ENCODE results near the gene PPP6R3. TPM values are rescaled to one million over a fixed set of nuclear protein-coding genes. Genes with fewer than 3 reads are reported as not detected.

The PPP6R3 gene
- total RNA-seq, 1 experiment from 2014 or later = 171 TPM

DNA sequence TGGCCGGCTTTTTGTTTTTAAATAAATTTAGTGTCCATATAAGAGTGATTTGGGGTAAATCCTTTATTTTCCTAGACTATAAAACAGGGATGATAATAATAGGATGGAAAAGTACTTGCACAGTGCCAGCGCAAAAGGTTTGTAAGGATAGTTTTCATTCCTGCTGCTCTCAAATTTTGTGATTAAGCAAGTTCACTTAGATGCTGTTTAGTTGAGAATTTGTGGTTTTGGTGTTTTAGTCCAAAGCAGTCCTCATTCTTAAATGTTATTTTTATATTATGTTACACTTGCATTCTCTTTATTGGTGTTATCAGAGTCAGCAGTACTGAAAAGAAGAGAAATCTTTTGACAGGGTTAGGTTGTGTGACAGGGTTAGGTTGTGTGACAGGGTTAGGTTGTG lies 47.9 kb downstream of the PPP6R3 start:
- intact Hi-C loops (cut with micrococcal nuclease) = no loop called here
- no peaks in the 10 kb centered on the region for H3K9me2 ChIP-seq (replicated peaks; ENCODE audit: low read length)
- peaks cover 12% of the 10 kb centered on the region; the same call in 1 of the 2 replicates for H3K36me3 ChIP-seq (ENCODE audit: low read depth, low read length)
- POLR2A ChIA-PET (ENCODE audit: unreplicated experiment) = no interaction called here
- ATAC-seq (no peak), DNase-seq (no peak)
- H3K4me2 ChIP-seq (ENCODE audit: low read length) = no peak overlapping the region
- peaks cover 57% of the 10 kb centered on the region for H4K20me1 ChIP-seq (ENCODE audit: low read length)
- no peaks in the 10 kb centered on the region for H3K9me3 ChIP-seq (ENCODE audit: low read length)
- H3K27ac ChIP-seq (ENCODE audit: low read length) = no peak overlapping the region
- CTCF ChIA-PET = no interaction called here
- TF ChIP-seq, protein P1, sequence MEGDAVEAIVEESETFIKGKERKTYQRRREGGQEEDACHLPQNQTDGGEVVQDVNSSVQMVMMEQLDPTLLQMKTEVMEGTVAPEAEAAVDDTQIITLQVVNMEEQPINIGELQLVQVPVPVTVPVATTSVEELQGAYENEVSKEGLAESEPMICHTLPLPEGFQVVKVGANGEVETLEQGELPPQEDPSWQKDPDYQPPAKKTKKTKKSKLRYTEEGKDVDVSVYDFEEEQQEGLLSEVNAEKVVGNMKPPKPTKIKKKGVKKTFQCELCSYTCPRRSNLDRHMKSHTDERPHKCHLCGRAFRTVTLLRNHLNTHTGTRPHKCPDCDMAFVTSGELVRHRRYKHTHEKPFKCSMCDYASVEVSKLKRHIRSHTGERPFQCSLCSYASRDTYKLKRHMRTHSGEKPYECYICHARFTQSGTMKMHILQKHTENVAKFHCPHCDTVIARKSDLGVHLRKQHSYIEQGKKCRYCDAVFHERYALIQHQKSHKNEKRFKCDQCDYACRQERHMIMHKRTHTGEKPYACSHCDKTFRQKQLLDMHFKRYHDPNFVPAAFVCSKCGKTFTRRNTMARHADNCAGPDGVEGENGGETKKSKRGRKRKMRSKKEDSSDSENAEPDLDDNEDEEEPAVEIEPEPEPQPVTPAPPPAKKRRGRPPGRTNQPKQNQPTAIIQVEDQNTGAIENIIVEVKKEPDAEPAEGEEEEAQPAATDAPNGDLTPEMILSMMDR (conservative IDR thresholded peaks at IDR 0.05; ENCODE audit: low read depth, low read length) = no peak
- TF ChIP-seq EZH2 (IDR thresholded peaks at IDR 0.05; ENCODE audit: low read length, unreplicated experiment) (no peak), EZH2phosphoT487 (IDR thresholded peaks at IDR 0.05; ENCODE audit: borderline replicate concordance, low read length) (no peak)
- no peak overlapping the region for H3K4me3 ChIP-seq (ENCODE audit: low read length)
- BruUV-seq (replicated peaks) = no TSS peak
- H3K79me2 ChIP-seq (ENCODE audit: low read length) = peaks cover 99% of the 10 kb centered on the region
- no peak overlapping the region for H2AFZ ChIP-seq (ENCODE audit: low read length)
- no peaks in the 10 kb centered on the region for H3K27me3 ChIP-seq (ENCODE audit: low read length)
- no peaks in the 10 kb centered on the region for H3K4me1 ChIP-seq (ENCODE audit: insufficient read depth, low read length)
- no peak overlapping the region for H3K9ac ChIP-seq (ENCODE audit: low read length)
- H3F3A ChIP-seq (ENCODE audit: low read length, unreplicated experiment) = no peaks in the 10 kb centered on the region

DNA sequence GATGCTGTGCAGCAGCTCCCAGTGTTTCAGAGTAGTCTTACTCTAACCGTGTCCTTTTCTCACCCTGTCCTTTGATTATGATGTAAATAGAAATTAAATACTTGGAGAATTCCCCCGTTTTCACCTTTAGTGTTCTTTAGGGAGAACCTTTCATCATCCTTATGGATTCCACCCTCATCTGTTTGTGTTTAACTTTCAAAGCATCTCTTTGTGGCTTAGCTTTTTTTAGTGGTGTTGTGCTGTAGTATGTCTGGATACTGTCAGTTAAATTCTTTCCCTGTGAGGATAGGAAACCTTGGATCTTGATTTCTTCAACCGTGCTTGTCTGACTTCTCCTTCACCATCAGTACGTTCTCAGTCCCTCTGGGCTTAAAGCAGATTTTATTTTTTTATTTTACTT lies 48.5 kb downstream of the PPP6R3 start:
- Histone ChIP-seq H2AFZ (ENCODE audit: low read length) (no peak overlapping the region), H3K9me3 (ENCODE audit: low read length) (no peaks in the 10 kb centered on the region), H3K9me2 (replicated peaks; ENCODE audit: low read length) (no peaks in the 10 kb centered on the region), H3K79me2 (ENCODE audit: low read length) (peaks cover 99% of the 10 kb centered on the region), H4K20me1 (ENCODE audit: low read length) (peaks cover 56% of the 10 kb centered on the region), H3F3A (ENCODE audit: low read length, unreplicated experiment) (no peaks in the 10 kb centered on the region), H3K36me3 (ENCODE audit: low read depth, low read length) (peaks cover 18% of the 10 kb centered on the region; the same call in 1 of the 2 replicates), H3K4me1 (ENCODE audit: insufficient read depth, low read length) (no peaks in the 10 kb centered on the region), H3K27me3 (ENCODE audit: low read length) (no peaks in the 10 kb centered on the region), H3K27ac (ENCODE audit: low read length) (no peak overlapping the region), H3K4me2 (ENCODE audit: low read length) (no peak overlapping the region), H3K9ac (ENCODE audit: low read length) (no peak overlapping the region), H3K4me3 (ENCODE audit: low read length) (no peak overlapping the region)
- POLR2A ChIA-PET (ENCODE audit: unreplicated experiment) = interaction anchor here (0.7 kb wide), 1 partner anchor 198 kb away, joined by 3 read pairs; no protein-coding TSS in a partner anchor
- no peak for TF ChIP-seq EZH2 (IDR thresholded peaks at IDR 0.05; ENCODE audit: low read length, unreplicated experiment)
- TF ChIP-seq EZH2phosphoT487 (IDR thresholded peaks at IDR 0.05; ENCODE audit: borderline replicate concordance, low read length) = no peak
- TF ChIP-seq, protein P1 (conservative IDR thresholded peaks at IDR 0.05; ENCODE audit: low read depth, low read length) = no peak
- CTCF ChIA-PET = interaction anchor here (0.6 kb wide), 1 partner anchor 16 kb away, joined by 5 read pairs; no protein-coding TSS in a partner anchor
- BruUV-seq (replicated peaks) = no TSS peak
- DNase-seq (no peak), ATAC-seq (no peak)
- intact Hi-C loops (cut with micrococcal nuclease) = no loop called here

DNA sequence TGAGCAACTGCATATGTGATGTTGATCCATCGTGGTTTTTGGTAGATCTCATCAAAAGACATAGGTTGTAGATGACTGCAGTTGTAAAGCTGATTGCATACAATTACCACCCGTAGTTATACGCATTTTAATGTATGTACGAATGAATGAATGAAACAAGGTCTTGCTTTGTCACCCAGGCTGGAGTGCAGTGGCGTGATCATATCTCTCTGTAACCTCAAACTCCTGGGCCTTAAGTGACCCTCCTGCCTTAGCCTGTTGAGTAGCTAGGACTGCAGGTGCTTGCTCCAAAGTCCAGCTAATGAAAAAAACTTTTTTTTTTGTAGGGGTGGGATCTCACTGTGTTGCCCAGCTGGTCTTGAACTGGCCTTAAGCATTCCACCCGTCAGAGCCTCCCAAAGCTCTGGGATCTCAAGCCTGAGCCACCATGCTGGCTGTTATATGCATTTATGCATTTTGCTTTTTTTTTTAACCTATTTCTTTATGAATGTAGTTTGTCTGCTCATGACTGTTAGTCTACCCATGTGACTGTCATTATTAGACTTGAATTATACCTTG lies 53.5 kb downstream of the PPP6R3 start:
- Histone ChIP-seq H3K9ac (ENCODE audit: low read length) (no peak overlapping the region), H3K4me3 (ENCODE audit: low read length) (no peak overlapping the region), H3K4me2 (ENCODE audit: low read length) (no peak overlapping the region), H3K79me2 (ENCODE audit: low read length) (peaks cover 97% of the 10 kb centered on the region), H3K4me1 (ENCODE audit: insufficient read depth, low read length) (no peaks in the 10 kb centered on the region), H3K36me3 (ENCODE audit: low read depth, low read length) (peaks cover 33% of the 10 kb centered on the region; the same call in 1 of the 2 replicates), H3K9me2 (replicated peaks; ENCODE audit: low read length) (no peaks in the 10 kb centered on the region), H2AFZ (ENCODE audit: low read length) (no peak overlapping the region), H4K20me1 (ENCODE audit: low read length) (peaks cover 33% of the 10 kb centered on the region; the same call in 1 of the 2 replicates), H3F3A (ENCODE audit: low read length, unreplicated experiment) (peaks cover 3% of the 10 kb centered on the region), H3K27me3 (ENCODE audit: low read length) (no peaks in the 10 kb centered on the region), H3K9me3 (ENCODE audit: low read length) (no peaks in the 10 kb centered on the region), H3K27ac (ENCODE audit: low read length) (no peak overlapping the region)
- ChIA-PET POLR2A (ENCODE audit: unreplicated experiment) (no interaction called here), CTCF (no interaction called here)
- TF ChIP-seq EZH2 (IDR thresholded peaks at IDR 0.05; ENCODE audit: low read length, unreplicated experiment) (no peak), EZH2phosphoT487 (IDR thresholded peaks at IDR 0.05; ENCODE audit: borderline replicate concordance, low read length) (no peak)
- TF ChIP-seq, protein P1 (conservative IDR thresholded peaks at IDR 0.05; ENCODE audit: low read depth, low read length) = no peak
- DNase-seq (no peak), ATAC-seq (no peak)
- intact Hi-C loops (cut with micrococcal nuclease) = no loop called here
- BruUV-seq (replicated peaks) = no TSS peak

Data from PC-3 (cell line).